GM23248 (cell line): ENCODE results near the gene LRR1. TPM values are rescaled to one million over a fixed set of nuclear protein-coding genes. Genes with fewer than 3 reads are reported as not detected.

Experiments
- DNase-seq: peaks from one replicate; pipeline ENCODE4 v3.0.0-alpha.2; 2015
- H2AFZ ChIP-seq: fragments of 200-600 bp; sonication (generic); 2 replicates; pipeline ENCODE4 v1.6.1; 2016; ENCODE audit warnings: antibody characterized with exemption
- H3F3A ChIP-seq: fragments of 200-600 bp; sonication (generic); 2 replicates; pipeline ENCODE4 v1.6.1; 2016; ENCODE audit warnings: mild to moderate bottlenecking, antibody characterized with exemption, mixed run types; ENCODE audit not compliant: insufficient read depth
- H3K27ac ChIP-seq: fragments of 200-600 bp; sonication (generic); 2 replicates; pipeline ENCODE4 v1.5.1; 2016; ENCODE audit warnings: mild to moderate bottlenecking
- H3K27me3 ChIP-seq: fragments of 200-600 bp; sonication (generic); replicated peaks from 2 replicates; pipeline ENCODE4 v1.6.1; 2016; ENCODE audit warnings: mild to moderate bottlenecking; ENCODE audit not compliant: insufficient read depth
- H3K36me3 ChIP-seq: fragments of 200-600 bp; sonication (generic); 2 replicates; pipeline ENCODE4 v1.6.1; 2016; ENCODE audit warnings: low read depth, mild to moderate bottlenecking
- H3K4me1 ChIP-seq: fragments of 200-600 bp; sonication (generic); 2 replicates; pipeline ENCODE4 v1.6.1; 2016; ENCODE audit warnings: mild to moderate bottlenecking; ENCODE audit not compliant: insufficient read depth
- H3K4me2 ChIP-seq: fragments of 200-600 bp; sonication (generic); one replicate; pipeline ENCODE4 v1.6.1; 2016; ENCODE audit warnings: mild to moderate bottlenecking; ENCODE audit not compliant: unreplicated experiment
- H3K4me3 ChIP-seq: fragments of 200-600 bp; sonication (generic); 2 replicates; pipeline ENCODE4 v1.5.1; 2016; ENCODE audit warnings: mild to moderate bottlenecking
- H3K79me2 ChIP-seq: fragments of 200-600 bp; sonication (generic); 2 replicates; pipeline ENCODE4 v1.6.1; 2016; ENCODE audit warnings: mild to moderate bottlenecking; ENCODE audit not compliant: insufficient read depth
- H3K9ac ChIP-seq: fragments of 200-600 bp; sonication (generic); 2 replicates; pipeline ENCODE4 v1.6.1; 2016; ENCODE audit warnings: mild to moderate bottlenecking
- H3K9me2 ChIP-seq: fragments of 200-600 bp; sonication (generic); 2 replicates; pipeline ENCODE4 v1.6.1; 2016; ENCODE audit warnings: mixed run types, mild to moderate bottlenecking, moderate library complexity; ENCODE audit not compliant: insufficient read depth
- H3K9me3 ChIP-seq: fragments of 200-600 bp; sonication (generic); one replicate; pipeline ENCODE4 v1.6.1; 2017; ENCODE audit warnings: low read depth
- H4K20me1 ChIP-seq: fragments of 200-600 bp; sonication (generic); 2 replicates; pipeline ENCODE4 v1.6.0; 2016; ENCODE audit not compliant: insufficient read depth
- EZH2 ChIP-seq: fragments of 200-600 bp; sonication (generic); IDR thresholded peaks from 2 replicates; pipeline ENCODE4 v1.6.1; 2018; ENCODE audit warnings: antibody characterized with exemption, mild to moderate bottlenecking; ENCODE audit not compliant: insufficient read depth, poor library complexity, severe bottlenecking
- EZH2phosphoT487 ChIP-seq: fragments of 200-600 bp; sonication (generic); IDR thresholded peaks from 2 replicates; pipeline ENCODE4 v1.6.1; 2018; ENCODE audit warnings: antibody characterized with exemption, moderate library complexity, mild to moderate bottlenecking, low read depth; ENCODE audit not compliant: insufficient read depth
- WGBS, 2 experiments: methylation state at CpG; one replicate each; pipeline ENCODE4 v1.1.6; 2015 to 2017; ENCODE audit warnings: low lambda C conversion rate in 2 of 2, low coverage in 1 of 2; ENCODE audit errors: missing lambda C conversion rate in 2 of 2; 5-methylcytosine and 5-hydroxymethylcytosine counted together
- in situ Hi-C: fragments of 300-500 bp; cut with MboI; formaldehyde crosslinking; loops from 2 replicates; pipeline ENCODE4 v1.15.0; 2020
- polyA plus RNA-seq: library from polyadenylated mRNA; unstranded; fragments of >200 nt; fragmentation: Nextera tagmentation; extraction: Ambion mirVana; gene quantifications from 2 replicates; pipeline ENCODE4 v1.2.1, GENCODE V29; 2016
- total RNA-seq: library from RNA; depleted of rRNA; stranded (reverse); fragments of >200 nt; shearing (Covaris generic); gene quantifications from 2 replicates; pipeline ENCODE4 v1.2.3, GENCODE V29; 2014

Gene LRR1
- total and polyA plus RNA-seq, 2 experiments from 2014 or later: 9.6 to 17.5 TPM

- Histone ChIP-seq H3K4me2 (peak overlapping the region; percentile 97), H3K79me2 (peaks cover 47% of the 10 kb centered on the region), H3K27me3 (no peaks in the 10 kb centered on the region), H3K27ac (peak overlapping the region; percentile 91), H3K4me3 (peak overlapping the region; percentile 87), H3F3A (peaks cover 4% of the 10 kb centered on the region; the same call in 1 of the 2 replicates), H3K4me1 (no peaks in the 10 kb centered on the region), H3K36me3 (peaks cover 5% of the 10 kb centered on the region; the same call in 1 of the 2 replicates), H3K9ac (peak overlapping the region; percentile 93), H2AFZ (peak overlapping the region; percentile 90), H4K20me1 (no peaks in the 10 kb centered on the region), H3K9me2 (no peaks in the 10 kb centered on the region), H3K9me3 (no peaks in the 10 kb centered on the region)
- 1% methylated on average over 15 of the region's 15 CpGs for WGBS, 2 experiments
- in situ Hi-C loops: no loop called here
- no peak for DNase-seq
- TF ChIP-seq EZH2: no peak
Observed at GRCh38 chr14:49598189-49598484, 603 bp upstream of the LRR1 start.

GRCh38 chr14:49607583-49607982 is 8.8 kb downstream of the LRR1 start:
- H3K4me3 ChIP-seq: no peak overlapping the region
- no peak for DNase-seq
- H3K4me2 ChIP-seq: no peak overlapping the region
- H3K27ac ChIP-seq: no peak overlapping the region
- H3K9me3 ChIP-seq: no peaks in the 10 kb centered on the region
- H3K9me2 ChIP-seq: no peaks in the 10 kb centered on the region
- no peaks in the 10 kb centered on the region for H4K20me1 ChIP-seq
- no peaks in the 10 kb centered on the region for H3K27me3 ChIP-seq
- peaks cover 11% of the 10 kb centered on the region for H3K36me3 ChIP-seq
- no peak overlapping the region for H2AFZ ChIP-seq
- TF ChIP-seq EZH2phosphoT487: no peak
- no peak for TF ChIP-seq EZH2
- WGBS, 2 experiments: 97 to 98% methylated on average over 6 of the region's 6 CpGs
- H3F3A ChIP-seq: 0 out of 2 replicates have a peak, but pooled peaks cover 4% of the 10 kb centered on the region
- H3K9ac ChIP-seq: no peak overlapping the region
- peaks cover 32% of the 10 kb centered on the region for H3K79me2 ChIP-seq
- in situ Hi-C loops: no loop called here
- no peaks in the 10 kb centered on the region for H3K4me1 ChIP-seq

- WGBS, 2 experiments: 93 to 97% methylated on average over 4 of the region's 4 CpGs
- in situ Hi-C loops: no loop called here
- TF ChIP-seq EZH2 (no peak), EZH2phosphoT487 (no peak)
Observed at GRCh38 chr14:49612251-49612650, 13.5 kb downstream of the LRR1 start.

GRCh38 chr14:49612671-49613070 is 13.9 kb downstream of the LRR1 start:
- H2AFZ ChIP-seq: no peak overlapping the region
- H3K79me2 ChIP-seq: peaks cover 41% of the 10 kb centered on the region
- H3K9ac ChIP-seq: no peak overlapping the region
- no peak overlapping the region for H3K27ac ChIP-seq
- in situ Hi-C loops: no loop called here
- H3K27me3 ChIP-seq: no peaks in the 10 kb centered on the region
- peaks cover 28% of the 10 kb centered on the region for H3F3A ChIP-seq
- DNase-seq: no peak
- H3K4me1 ChIP-seq: peaks cover 13% of the 10 kb centered on the region
- no peak overlapping the region for H3K4me3 ChIP-seq
- H3K4me2 ChIP-seq: no peak overlapping the region
- no peaks in the 10 kb centered on the region for H3K9me3 ChIP-seq
- 97 to 98% methylated on average over 8 of the region's 8 CpGs for WGBS, 2 experiments
- H4K20me1 ChIP-seq: no peaks in the 10 kb centered on the region
- H3K36me3 ChIP-seq: peaks cover 3% of the 10 kb centered on the region; the same call in 1 of the 2 replicates
- no peaks in the 10 kb centered on the region for H3K9me2 ChIP-seq
- no peak for TF ChIP-seq EZH2
- no peak for TF ChIP-seq EZH2phosphoT487

More at GRCh38 chr14:49612251-49612650, 13.5 kb downstream of the LRR1 start:
- Histone ChIP-seq H3K4me3 (no peak overlapping the region), H4K20me1 (no peaks in the 10 kb centered on the region), H3F3A (peaks cover 25% of the 10 kb centered on the region), H3K9me3 (no peaks in the 10 kb centered on the region), H3K9ac (no peak overlapping the region), H3K79me2 (peaks cover 39% of the 10 kb centered on the region), H3K27me3 (no peaks in the 10 kb centered on the region), H3K4me2 (no peak overlapping the region), H2AFZ (no peak overlapping the region), H3K9me2 (no peaks in the 10 kb centered on the region), H3K27ac (no peak overlapping the region), H3K4me1 (peaks cover 9% of the 10 kb centered on the region), H3K36me3 (peaks cover 7% of the 10 kb centered on the region; the same call in 1 of the 2 replicates)
- DNase-seq: no peak

- DNase-seq: no peak
- Histone ChIP-seq H2AFZ (no peak overlapping the region), H3K4me2 (no peak overlapping the region), H3K4me3 (no peak overlapping the region), H3K79me2 (peaks cover 56% of the 10 kb centered on the region), H3K27ac (no peak overlapping the region), H3K36me3 (peaks cover 17% of the 10 kb centered on the region), H4K20me1 (no peaks in the 10 kb centered on the region), H3K4me1 (peaks cover 24% of the 10 kb centered on the region), H3K9me3 (no peaks in the 10 kb centered on the region), H3K9me2 (no peaks in the 10 kb centered on the region), H3K27me3 (no peaks in the 10 kb centered on the region), H3K9ac (no peak overlapping the region), H3F3A (peaks cover 44% of the 10 kb centered on the region)
- TF ChIP-seq EZH2: no peak
- no peak for TF ChIP-seq EZH2phosphoT487
- WGBS, 2 experiments: 61 to 65% methylated on average over 2 of the region's 2 CpGs
- in situ Hi-C loops: no loop called here
Observed at GRCh38 chr14:49614196-49614595, 15.5 kb downstream of the LRR1 start.
